GM23338 (cell line): ENCODE results near the gene DLG2. TPM values are rescaled to one million over a fixed set of nuclear protein-coding genes. Genes with fewer than 3 reads are reported as not detected.

Experiments used
- ATAC-seq: fragments of 200-7000 bp; cut with Tn5 transposase; 3 replicates; pipeline ENCODE4 v1.9.1; 2020
- DNase-seq: peaks from one replicate; pipeline ENCODE4 v3.0.0-alpha.2; 2015; ENCODE audit warnings: low spot score
- H2AFZ ChIP-seq: fragments of 200-600 bp; sonication (generic); 2 replicates; pipeline ENCODE4 v1.8.0; 2016; ENCODE audit warnings: antibody characterized with exemption, mild to moderate bottlenecking, moderate library complexity
- H3F3A ChIP-seq: fragments of 200-600 bp; sonication (generic); replicated peaks from 2 replicates; pipeline ENCODE4 v1.8.0; 2017; ENCODE audit warnings: antibody characterized with exemption, mixed run types, low read depth
- H3K27ac ChIP-seq: fragments of 200-600 bp; sonication (generic); 2 replicates; pipeline ENCODE4 v1.6.1; 2016; ENCODE audit warnings: low read depth
- H3K27me3 ChIP-seq: fragments of 200-600 bp; sonication (generic); 2 replicates; pipeline ENCODE4 v1.8.0; 2016; ENCODE audit warnings: mild to moderate bottlenecking, mixed run types, moderate library complexity; ENCODE audit not compliant: insufficient read depth
- H3K36me3 ChIP-seq: fragments of 200-600 bp; sonication (generic); 2 replicates; pipeline ENCODE4 v1.8.0; 2016; ENCODE audit warnings: mild to moderate bottlenecking; ENCODE audit not compliant: insufficient read depth
- H3K4me1 ChIP-seq: fragments of 200-600 bp; sonication (generic); 2 replicates; pipeline ENCODE4 v1.8.0; 2016; ENCODE audit warnings: mild to moderate bottlenecking, moderate library complexity; ENCODE audit not compliant: insufficient read depth
- H3K4me2 ChIP-seq: fragments of 200-600 bp; sonication (generic); 2 replicates; pipeline ENCODE4 v1.7.1; 2017; ENCODE audit warnings: mixed run types
- H3K4me3 ChIP-seq: fragments of 200-600 bp; sonication (generic); 2 replicates; pipeline ENCODE4 v1.6.1; 2016; ENCODE audit warnings: mixed run types
- H3K79me2 ChIP-seq: fragments of 200-600 bp; sonication (generic); replicated peaks from 2 replicates; pipeline ENCODE4 v1.8.0; 2017; ENCODE audit warnings: mild to moderate bottlenecking; ENCODE audit not compliant: insufficient read depth
- H3K9me2 ChIP-seq: fragments of 200-600 bp; sonication (generic); 2 replicates; pipeline ENCODE4 v1.8.0; 2017; ENCODE audit not compliant: insufficient read depth
- H4K20me1 ChIP-seq: fragments of 200-600 bp; sonication (generic); replicated peaks from 2 replicates; pipeline ENCODE4 v1.8.0; 2017; ENCODE audit warnings: mild to moderate bottlenecking; ENCODE audit not compliant: insufficient read depth
- H3K27ac Mint-ChIP-seq: 2 replicates; pipeline ENCODE4 v1.8.0; 2020; ENCODE audit warnings: inconsistent platforms, mild to moderate bottlenecking, moderate library complexity, mixed read lengths
- H3K27me3 Mint-ChIP-seq: 3 replicates; pipeline ENCODE4 v1.8.0; 2022; ENCODE audit warnings: low read depth, mild to moderate bottlenecking, moderate library complexity, mixed read lengths, inconsistent platforms; ENCODE audit not compliant: insufficient read depth, poor library complexity
- H3K36me3 Mint-ChIP-seq: 3 replicates; pipeline ENCODE4 v1.8.0; 2021; ENCODE audit warnings: low read depth, mild to moderate bottlenecking, inconsistent platforms, moderate library complexity, mixed read lengths
- H3K4me1 Mint-ChIP-seq: 3 replicates; pipeline ENCODE4 v1.8.0; 2020; ENCODE audit warnings: mild to moderate bottlenecking, inconsistent platforms, mixed read lengths
- H3K4me3 Mint-ChIP-seq: 3 replicates; pipeline ENCODE4 v1.8.0; 2021; ENCODE audit warnings: moderate library complexity, mild to moderate bottlenecking, inconsistent platforms, mixed read lengths
- H3K9me3 Mint-ChIP-seq: 3 replicates; pipeline ENCODE4 v1.8.0; 2020; ENCODE audit warnings: moderate library complexity, mild to moderate bottlenecking, inconsistent platforms, mixed read lengths
- EZH2 ChIP-seq: fragments of 200-600 bp; sonication (generic); IDR thresholded peaks from one replicate; pipeline ENCODE4 v1.8.0; 2017; ENCODE audit warnings: antibody characterized with exemption, mild to moderate bottlenecking, low read depth; ENCODE audit not compliant: unreplicated experiment
- EZH2phosphoT487 ChIP-seq: fragments of 200-600 bp; sonication (generic); IDR thresholded peaks from one replicate; pipeline ENCODE4 v1.8.1; 2018; ENCODE audit warnings: antibody characterized with exemption; ENCODE audit not compliant: unreplicated experiment
- JUNB ChIP-seq: IDR thresholded peaks from one replicate; pipeline ENCODE4 v1.6.1; 2016; ENCODE audit warnings: antibody characterized with exemption; ENCODE audit not compliant: unreplicated experiment
- NANOG ChIP-seq: IDR thresholded peaks from 2 replicates; pipeline ENCODE4 v1.6.1; 2016; ENCODE audit warnings: antibody characterized with exemption, borderline replicate concordance
- POLR2AphosphoS5 ChIP-seq: IDR thresholded peaks from 2 replicates; pipeline ENCODE4 v1.6.1; 2016; ENCODE audit warnings: antibody characterized with exemption, low read depth
- ZNF114 ChIP-seq: fragments of 250-450 bp; sonication (Bioruptor Pico); IDR thresholded peaks from 2 replicates; pipeline ENCODE4 v1.5.0; 2020; ENCODE audit warnings: mild to moderate bottlenecking, moderate library complexity
- ZNF331 ChIP-seq: fragments of 250-450 bp; sonication (Bioruptor Pico); IDR thresholded peaks from 2 replicates; pipeline ENCODE4 v1.5.0; 2020; ENCODE audit warnings: low read depth, mild to moderate bottlenecking, moderate library complexity
- polyA plus RNA-seq: library from polyadenylated mRNA; unstranded; fragments of >200 nt; fragmentation: Nextera tagmentation; extraction: Ambion mirVana; gene quantifications from 2 replicates; pipeline ENCODE4 v1.2.1, GENCODE V29; 2016
- total RNA-seq: library from RNA; depleted of rRNA; stranded (reverse); fragments of >200 nt; shearing (Covaris generic); gene quantifications from 2 replicates; pipeline ENCODE4 v1.2.3, GENCODE V29; 2014
- TF ChIP-seq, protein P1 (sequence below): IDR thresholded peaks from one replicate; pipeline ENCODE4 v1.6.1; 2018; ENCODE audit warnings: antibody characterized with exemption; ENCODE audit not compliant: unreplicated experiment
- TF ChIP-seq, protein P2 (sequence below), 2 experiments: fragments of 200-600 bp in 1 of 2; sonication (generic) in 1 of 2; conservative IDR thresholded peaks; 2 replicates each; pipeline versions ENCODE4 v1.5.1 to v1.6.1; 2016 to 2017; ENCODE audit warnings: antibody characterized with exemption in 2 of 2, low read depth in 2 of 2, mild to moderate bottlenecking in 2 of 2, moderate library complexity in 1 of 2
- TF ChIP-seq, protein P3 (sequence below): IDR thresholded peaks from 2 replicates; pipeline ENCODE4 v1.6.1; 2016; ENCODE audit warnings: antibody characterized with exemption
- TF ChIP-seq, protein P4 (sequence below): fragments of 250-450 bp; sonication (Bioruptor Pico); IDR thresholded peaks from 2 replicates; pipeline ENCODE4 v1.5.0; 2020; ENCODE audit warnings: mild to moderate bottlenecking, moderate library complexity

DLG2 gene
- total and polyA plus RNA-seq, 2 experiments from 2014 or later, result 19.8 to 21.5 TPM

DNA sequence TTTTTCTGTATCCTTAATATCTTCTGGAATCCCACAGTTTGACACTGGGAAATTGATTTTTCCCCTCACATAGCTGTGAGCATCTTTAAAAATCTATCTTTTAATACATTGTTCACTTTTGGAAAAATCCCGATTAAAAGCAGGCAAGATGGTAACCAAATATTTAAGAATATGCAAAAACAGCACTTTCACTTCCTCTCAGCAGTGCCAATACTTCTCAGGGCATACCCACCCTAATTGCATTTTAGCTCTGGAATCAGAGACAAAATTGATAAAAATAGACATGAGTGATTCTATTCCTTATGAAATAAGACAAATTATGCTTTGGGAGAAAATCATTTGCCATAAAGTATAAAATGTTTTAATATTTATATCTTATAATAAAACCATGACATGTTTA is 2172.5 kb downstream of the DLG2 start (continued):
- TF ChIP-seq, protein P1, sequence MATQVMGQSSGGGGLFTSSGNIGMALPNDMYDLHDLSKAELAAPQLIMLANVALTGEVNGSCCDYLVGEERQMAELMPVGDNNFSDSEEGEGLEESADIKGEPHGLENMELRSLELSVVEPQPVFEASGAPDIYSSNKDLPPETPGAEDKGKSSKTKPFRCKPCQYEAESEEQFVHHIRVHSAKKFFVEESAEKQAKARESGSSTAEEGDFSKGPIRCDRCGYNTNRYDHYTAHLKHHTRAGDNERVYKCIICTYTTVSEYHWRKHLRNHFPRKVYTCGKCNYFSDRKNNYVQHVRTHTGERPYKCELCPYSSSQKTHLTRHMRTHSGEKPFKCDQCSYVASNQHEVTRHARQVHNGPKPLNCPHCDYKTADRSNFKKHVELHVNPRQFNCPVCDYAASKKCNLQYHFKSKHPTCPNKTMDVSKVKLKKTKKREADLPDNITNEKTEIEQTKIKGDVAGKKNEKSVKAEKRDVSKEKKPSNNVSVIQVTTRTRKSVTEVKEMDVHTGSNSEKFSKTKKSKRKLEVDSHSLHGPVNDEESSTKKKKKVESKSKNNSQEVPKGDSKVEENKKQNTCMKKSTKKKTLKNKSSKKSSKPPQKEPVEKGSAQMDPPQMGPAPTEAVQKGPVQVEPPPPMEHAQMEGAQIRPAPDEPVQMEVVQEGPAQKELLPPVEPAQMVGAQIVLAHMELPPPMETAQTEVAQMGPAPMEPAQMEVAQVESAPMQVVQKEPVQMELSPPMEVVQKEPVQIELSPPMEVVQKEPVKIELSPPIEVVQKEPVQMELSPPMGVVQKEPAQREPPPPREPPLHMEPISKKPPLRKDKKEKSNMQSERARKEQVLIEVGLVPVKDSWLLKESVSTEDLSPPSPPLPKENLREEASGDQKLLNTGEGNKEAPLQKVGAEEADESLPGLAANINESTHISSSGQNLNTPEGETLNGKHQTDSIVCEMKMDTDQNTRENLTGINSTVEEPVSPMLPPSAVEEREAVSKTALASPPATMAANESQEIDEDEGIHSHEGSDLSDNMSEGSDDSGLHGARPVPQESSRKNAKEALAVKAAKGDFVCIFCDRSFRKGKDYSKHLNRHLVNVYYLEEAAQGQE, result no peak
- TF ChIP-seq ZNF331 (CRISPR knock-in tag) (no peak), POLR2AphosphoS5 (no peak)

DNA sequence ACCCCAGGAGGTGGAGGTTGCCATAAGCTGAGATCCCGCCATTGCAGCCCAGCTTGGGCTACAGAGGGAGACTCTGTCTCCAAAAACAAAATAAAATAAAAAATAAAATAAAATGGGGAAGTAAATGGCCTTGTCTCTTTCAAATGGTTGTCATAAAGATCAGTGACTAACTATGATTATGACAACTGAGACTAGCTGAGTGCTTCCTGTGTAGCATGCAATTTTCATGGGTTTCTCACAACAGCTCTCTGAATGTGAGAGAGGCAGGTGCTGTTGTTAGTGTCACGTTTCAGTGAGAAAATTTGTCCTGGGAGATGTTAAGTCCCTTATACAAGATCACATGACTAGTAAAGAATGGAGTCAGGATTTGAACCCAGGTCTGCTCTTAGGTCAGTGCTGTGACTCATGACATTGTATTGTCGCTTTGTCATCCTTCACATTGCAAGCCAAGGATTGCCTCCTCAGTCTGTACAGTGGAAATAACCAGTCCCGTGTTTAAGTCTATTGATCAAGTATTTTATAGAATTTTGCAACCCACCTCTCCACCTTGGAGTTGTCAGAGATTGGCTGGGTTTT is 2177.7 kb downstream of the DLG2 start:
- Histone ChIP-seq H3K4me2 (no peak overlapping the region), H4K20me1 (no peaks in the 10 kb centered on the region), H3K4me3 (no peak overlapping the region), H3F3A (no peaks in the 10 kb centered on the region), H3K36me3 (no peaks in the 10 kb centered on the region), H3K27ac (no peak overlapping the region), H3K27me3 (no peaks in the 10 kb centered on the region), H3K9me2 (peaks cover 4% of the 10 kb centered on the region; the same call in 1 of the 2 replicates), H2AFZ (no peak overlapping the region), H3K79me2 (no peaks in the 10 kb centered on the region), H3K4me1 (no peaks in the 10 kb centered on the region)
- ATAC-seq (no peak), DNase-seq (no peak)
- Mint-ChIP-seq H3K27ac (no peak overlapping the region), H3K4me1 (no peaks in the 10 kb centered on the region; the same call in 2 of the 3 replicates), H3K27me3 (peaks cover 3% of the 10 kb centered on the region), H3K36me3 (peaks cover 22% of the 10 kb centered on the region), H3K9me3 (peaks cover 3% of the 10 kb centered on the region), H3K4me3 (no peak overlapping the region)
- TF ChIP-seq ZNF114 (CRISPR knock-in tag) (no peak), ZNF331 (CRISPR knock-in tag) (no peak), NANOG (no peak), EZH2phosphoT487 (no peak), EZH2 (no peak), JUNB (no peak)
- TF ChIP-seq, protein P2, sequence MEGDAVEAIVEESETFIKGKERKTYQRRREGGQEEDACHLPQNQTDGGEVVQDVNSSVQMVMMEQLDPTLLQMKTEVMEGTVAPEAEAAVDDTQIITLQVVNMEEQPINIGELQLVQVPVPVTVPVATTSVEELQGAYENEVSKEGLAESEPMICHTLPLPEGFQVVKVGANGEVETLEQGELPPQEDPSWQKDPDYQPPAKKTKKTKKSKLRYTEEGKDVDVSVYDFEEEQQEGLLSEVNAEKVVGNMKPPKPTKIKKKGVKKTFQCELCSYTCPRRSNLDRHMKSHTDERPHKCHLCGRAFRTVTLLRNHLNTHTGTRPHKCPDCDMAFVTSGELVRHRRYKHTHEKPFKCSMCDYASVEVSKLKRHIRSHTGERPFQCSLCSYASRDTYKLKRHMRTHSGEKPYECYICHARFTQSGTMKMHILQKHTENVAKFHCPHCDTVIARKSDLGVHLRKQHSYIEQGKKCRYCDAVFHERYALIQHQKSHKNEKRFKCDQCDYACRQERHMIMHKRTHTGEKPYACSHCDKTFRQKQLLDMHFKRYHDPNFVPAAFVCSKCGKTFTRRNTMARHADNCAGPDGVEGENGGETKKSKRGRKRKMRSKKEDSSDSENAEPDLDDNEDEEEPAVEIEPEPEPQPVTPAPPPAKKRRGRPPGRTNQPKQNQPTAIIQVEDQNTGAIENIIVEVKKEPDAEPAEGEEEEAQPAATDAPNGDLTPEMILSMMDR (conservative IDR thresholded peaks at IDR 0.05; ENCODE audit: low read depth in 2 of 2), result no peak
- TF ChIP-seq, protein P3, sequence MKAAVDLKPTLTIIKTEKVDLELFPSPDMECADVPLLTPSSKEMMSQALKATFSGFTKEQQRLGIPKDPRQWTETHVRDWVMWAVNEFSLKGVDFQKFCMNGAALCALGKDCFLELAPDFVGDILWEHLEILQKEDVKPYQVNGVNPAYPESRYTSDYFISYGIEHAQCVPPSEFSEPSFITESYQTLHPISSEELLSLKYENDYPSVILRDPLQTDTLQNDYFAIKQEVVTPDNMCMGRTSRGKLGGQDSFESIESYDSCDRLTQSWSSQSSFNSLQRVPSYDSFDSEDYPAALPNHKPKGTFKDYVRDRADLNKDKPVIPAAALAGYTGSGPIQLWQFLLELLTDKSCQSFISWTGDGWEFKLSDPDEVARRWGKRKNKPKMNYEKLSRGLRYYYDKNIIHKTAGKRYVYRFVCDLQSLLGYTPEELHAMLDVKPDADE, result no peak
- TF ChIP-seq, protein P4, sequence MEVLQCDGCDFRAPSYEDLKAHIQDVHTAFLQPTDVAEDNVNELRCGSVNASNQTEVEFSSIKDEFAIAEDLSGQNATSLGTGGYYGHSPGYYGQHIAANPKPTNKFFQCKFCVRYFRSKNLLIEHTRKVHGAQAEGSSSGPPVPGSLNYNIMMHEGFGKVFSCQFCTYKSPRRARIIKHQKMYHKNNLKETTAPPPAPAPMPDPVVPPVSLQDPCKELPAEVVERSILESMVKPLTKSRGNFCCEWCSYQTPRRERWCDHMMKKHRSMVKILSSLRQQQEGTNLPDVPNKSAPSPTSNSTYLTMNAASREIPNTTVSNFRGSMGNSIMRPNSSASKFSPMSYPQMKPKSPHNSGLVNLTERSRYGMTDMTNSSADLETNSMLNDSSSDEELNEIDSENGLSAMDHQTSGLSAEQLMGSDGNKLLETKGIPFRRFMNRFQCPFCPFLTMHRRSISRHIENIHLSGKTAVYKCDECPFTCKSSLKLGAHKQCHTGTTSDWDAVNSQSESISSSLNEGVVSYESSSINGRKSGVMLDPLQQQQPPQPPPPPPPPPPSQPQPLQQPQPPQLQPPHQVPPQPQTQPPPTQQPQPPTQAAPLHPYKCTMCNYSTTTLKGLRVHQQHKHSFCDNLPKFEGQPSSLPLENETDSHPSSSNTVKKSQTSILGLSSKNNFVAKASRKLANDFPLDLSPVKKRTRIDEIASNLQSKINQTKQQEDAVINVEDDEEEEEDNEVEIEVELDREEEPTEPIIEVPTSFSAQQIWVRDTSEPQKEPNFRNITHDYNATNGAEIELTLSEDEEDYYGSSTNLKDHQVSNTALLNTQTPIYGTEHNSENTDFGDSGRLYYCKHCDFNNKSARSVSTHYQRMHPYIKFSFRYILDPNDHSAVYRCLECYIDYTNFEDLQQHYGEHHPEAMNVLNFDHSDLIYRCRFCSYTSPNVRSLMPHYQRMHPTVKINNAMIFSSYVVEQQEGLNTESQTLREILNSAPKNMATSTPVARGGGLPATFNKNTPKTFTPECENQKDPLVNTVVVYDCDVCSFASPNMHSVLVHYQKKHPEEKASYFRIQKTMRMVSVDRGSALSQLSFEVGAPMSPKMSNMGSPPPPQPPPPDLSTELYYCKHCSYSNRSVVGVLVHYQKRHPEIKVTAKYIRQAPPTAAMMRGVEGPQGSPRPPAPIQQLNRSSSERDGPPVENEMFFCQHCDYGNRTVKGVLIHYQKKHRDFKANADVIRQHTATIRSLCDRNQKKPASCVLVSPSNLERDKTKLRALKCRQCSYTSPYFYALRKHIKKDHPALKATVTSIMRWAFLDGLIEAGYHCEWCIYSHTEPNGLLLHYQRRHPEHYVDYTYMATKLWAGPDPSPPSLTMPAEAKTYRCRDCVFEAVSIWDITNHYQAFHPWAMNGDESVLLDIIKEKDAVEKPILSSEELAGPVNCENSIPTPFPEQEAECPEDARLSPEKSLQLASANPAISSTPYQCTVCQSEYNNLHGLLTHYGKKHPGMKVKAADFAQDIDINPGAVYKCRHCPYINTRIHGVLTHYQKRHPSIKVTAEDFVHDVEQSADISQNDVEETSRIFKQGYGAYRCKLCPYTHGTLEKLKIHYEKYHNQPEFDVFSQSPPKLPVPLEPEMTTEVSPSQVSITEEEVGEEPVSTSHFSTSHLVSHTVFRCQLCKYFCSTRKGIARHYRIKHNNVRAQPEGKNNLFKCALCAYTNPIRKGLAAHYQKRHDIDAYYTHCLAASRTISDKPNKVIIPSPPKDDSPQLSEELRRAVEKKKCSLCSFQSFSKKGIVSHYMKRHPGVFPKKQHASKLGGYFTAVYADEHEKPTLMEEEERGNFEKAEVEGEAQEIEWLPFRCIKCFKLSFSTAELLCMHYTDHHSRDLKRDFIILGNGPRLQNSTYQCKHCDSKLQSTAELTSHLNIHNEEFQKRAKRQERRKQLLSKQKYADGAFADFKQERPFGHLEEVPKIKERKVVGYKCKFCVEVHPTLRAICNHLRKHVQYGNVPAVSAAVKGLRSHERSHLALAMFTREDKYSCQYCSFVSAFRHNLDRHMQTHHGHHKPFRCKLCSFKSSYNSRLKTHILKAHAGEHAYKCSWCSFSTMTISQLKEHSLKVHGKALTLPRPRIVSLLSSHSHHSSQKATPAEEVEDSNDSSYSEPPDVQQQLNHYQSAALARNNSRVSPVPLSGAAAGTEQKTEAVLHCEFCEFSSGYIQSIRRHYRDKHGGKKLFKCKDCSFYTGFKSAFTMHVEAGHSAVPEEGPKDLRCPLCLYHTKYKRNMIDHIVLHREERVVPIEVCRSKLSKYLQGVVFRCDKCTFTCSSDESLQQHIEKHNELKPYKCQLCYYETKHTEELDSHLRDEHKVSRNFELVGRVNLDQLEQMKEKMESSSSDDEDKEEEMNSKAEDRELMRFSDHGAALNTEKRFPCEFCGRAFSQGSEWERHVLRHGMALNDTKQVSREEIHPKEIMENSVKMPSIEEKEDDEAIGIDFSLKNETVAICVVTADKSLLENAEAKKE (CRISPR knock-in tag), result no peak
